ENCODE measurements around the gene RABIF.

The RABIF gene

DNA sequence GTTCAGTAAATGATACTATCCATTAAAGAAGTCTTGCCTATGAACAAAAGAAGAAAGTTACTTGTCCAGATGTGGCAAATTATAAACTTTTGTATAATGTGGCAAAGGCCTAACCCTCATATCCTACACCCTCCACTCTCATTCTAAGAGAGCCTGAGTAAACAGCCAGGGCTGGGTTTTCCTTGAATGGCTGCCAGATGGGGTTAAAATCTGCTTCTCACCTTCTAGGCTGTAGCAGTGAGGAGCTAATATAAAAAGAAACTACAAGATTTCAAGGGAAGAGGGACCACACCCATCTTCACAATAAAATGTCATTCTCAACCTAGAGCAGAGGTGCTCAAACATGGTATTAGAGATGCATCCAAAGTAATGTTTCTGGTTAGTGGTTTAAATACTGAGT, 8.9 kb downstream of the RABIF start:
- TF ChIP-seq, protein P1, sequence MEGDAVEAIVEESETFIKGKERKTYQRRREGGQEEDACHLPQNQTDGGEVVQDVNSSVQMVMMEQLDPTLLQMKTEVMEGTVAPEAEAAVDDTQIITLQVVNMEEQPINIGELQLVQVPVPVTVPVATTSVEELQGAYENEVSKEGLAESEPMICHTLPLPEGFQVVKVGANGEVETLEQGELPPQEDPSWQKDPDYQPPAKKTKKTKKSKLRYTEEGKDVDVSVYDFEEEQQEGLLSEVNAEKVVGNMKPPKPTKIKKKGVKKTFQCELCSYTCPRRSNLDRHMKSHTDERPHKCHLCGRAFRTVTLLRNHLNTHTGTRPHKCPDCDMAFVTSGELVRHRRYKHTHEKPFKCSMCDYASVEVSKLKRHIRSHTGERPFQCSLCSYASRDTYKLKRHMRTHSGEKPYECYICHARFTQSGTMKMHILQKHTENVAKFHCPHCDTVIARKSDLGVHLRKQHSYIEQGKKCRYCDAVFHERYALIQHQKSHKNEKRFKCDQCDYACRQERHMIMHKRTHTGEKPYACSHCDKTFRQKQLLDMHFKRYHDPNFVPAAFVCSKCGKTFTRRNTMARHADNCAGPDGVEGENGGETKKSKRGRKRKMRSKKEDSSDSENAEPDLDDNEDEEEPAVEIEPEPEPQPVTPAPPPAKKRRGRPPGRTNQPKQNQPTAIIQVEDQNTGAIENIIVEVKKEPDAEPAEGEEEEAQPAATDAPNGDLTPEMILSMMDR (IDR thresholded peaks at IDR 0.05; ENCODE audit: extremely low read depth, insufficient read depth, missing control alignments), result no peak
- DNase-seq (ENCODE audit: low spot score), result no peak
- in situ Hi-C loops (cut with MboI; ENCODE audit: low pct_unique_long_range_greater_than_20kb, low sequenced_read_pairs, unreplicated experiment), result no loop called here

GRCh38 chr1:202879128-202879527, 9.8 kb downstream of the RABIF start:
- in situ Hi-C loops (cut with MboI; ENCODE audit: low pct_unique_long_range_greater_than_20kb, low sequenced_read_pairs, unreplicated experiment), result no loop called here
- DNase-seq (ENCODE audit: low spot score), result no peak
- TF ChIP-seq, protein P1 (IDR thresholded peaks at IDR 0.05; ENCODE audit: extremely low read depth, insufficient read depth, missing control alignments), result no peak

GRCh38 chr1:202873026-202873425, 15.9 kb downstream of the RABIF start:
- TF ChIP-seq, protein P1 (IDR thresholded peaks at IDR 0.05; ENCODE audit: extremely low read depth, insufficient read depth, missing control alignments), result no peak
- DNase-seq (ENCODE audit: low spot score), result no peak
- in situ Hi-C loops (cut with MboI; ENCODE audit: low pct_unique_long_range_greater_than_20kb, low sequenced_read_pairs, unreplicated experiment), result no loop called here

DNA sequence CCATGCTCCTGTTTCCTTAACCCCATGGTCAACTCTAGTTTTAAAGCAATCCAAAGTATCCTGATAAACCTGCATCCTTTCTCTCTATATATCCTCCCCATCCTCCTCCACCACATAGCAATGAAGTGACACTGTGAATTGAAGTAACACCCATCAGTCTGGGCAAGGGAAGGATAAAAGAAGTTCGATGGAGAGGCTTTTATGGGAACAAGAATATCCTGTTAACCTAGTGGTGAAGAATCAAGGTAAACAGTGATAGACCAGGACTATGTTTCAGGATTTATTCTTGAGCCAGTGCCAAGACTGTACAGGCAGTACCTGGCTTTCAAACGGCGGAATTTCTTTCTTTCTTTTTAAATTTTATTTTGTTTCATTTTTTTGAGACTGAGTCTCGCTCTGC, 17.6 kb downstream of the RABIF start:
- DNase-seq (ENCODE audit: low spot score), result no peak
- TF ChIP-seq, protein P1 (IDR thresholded peaks at IDR 0.05; ENCODE audit: extremely low read depth, insufficient read depth, missing control alignments), result no peak
- in situ Hi-C loops (cut with MboI; ENCODE audit: low pct_unique_long_range_greater_than_20kb, low sequenced_read_pairs, unreplicated experiment), result no loop called here

GRCh38 chr1:202862679-202863560, 26.0 kb downstream of the RABIF start:
- TF ChIP-seq, protein P1 (IDR thresholded peaks at IDR 0.05; ENCODE audit: extremely low read depth, insufficient read depth, missing control alignments), result no peak
- in situ Hi-C loops (cut with MboI; ENCODE audit: low pct_unique_long_range_greater_than_20kb, low sequenced_read_pairs, unreplicated experiment), result loop anchor here (10.0 kb wide), 1 partner anchor 62 kb away; the partner anchor contains the start of gene KLHL12
- no peak for DNase-seq (ENCODE audit: low spot score)

DNA sequence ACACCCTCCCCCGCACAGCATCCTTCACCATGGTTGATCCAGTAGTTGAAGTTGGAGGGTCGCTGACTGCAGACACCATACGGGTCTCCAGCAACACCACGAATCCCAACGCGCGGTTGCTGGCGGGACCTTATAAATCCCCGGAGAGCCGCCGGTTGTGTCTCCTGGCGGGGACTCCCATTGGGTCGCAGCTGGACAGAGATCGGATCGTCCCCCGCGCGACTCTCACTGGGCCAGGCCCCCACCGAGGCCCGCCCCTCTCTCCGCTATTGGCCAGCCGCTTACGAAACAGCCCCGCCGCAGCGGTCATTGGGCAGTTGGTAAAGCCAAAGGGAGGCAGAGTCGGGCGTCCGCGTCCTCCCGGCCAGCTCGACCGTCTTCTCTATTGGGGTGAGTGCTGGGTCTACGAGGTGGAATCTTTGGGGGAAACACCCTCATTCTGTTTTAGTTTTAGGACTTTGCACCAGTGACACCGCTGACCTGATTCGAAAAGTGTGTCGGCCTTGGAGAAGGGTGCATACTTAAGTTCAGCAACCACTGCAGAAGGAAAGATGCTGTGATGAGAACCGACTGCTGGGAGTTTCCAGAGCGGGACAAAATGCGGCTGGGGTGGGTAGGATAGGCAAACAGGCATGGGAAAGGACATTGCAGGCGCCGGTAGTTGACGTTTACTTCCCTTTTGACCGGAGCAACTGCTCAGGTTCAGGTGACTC, 27.4 kb downstream of the RABIF start:
- in situ Hi-C loops (cut with MboI; ENCODE audit: low pct_unique_long_range_greater_than_20kb, low sequenced_read_pairs, unreplicated experiment), result loop anchor here (10.0 kb wide), 1 partner anchor 63 kb away; the partner anchor contains the start of gene KLHL12
- TF ChIP-seq, protein P1 (IDR thresholded peaks at IDR 0.05; ENCODE audit: extremely low read depth, insufficient read depth, missing control alignments), result no peak
- peak; percentile 91 for DNase-seq (ENCODE audit: low spot score)

Measured in GM13977 (cell line).